SK-N-SH (cell line): ENCODE measurements around the gene NDUFA9.

Experiments used
- FOSL2 ChIP-seq: IDR thresholded peaks from 2 replicates; pipeline ENCODE4 v1.4.0; 2012; ENCODE audit warnings: low read depth, mild to moderate bottlenecking, moderate library complexity, borderline replicate concordance
- TF ChIP-seq, protein P1 (sequence below): IDR thresholded peaks from 2 replicates; pipeline ENCODE4 v1.4.0; 2012; ENCODE audit warnings: low read depth, borderline replicate concordance
- TF ChIP-seq, protein P2 (sequence below): fragments of 200-600 bp; sonication (generic); IDR thresholded peaks from 2 replicates; pipeline ENCODE4 v1.6.1; 2017; ENCODE audit warnings: antibody characterized with exemption, mild to moderate bottlenecking, moderate library complexity
- TF ChIP-seq, protein P3 (sequence below): IDR thresholded peaks from 2 replicates; pipeline ENCODE4 v1.6.1; 2012; ENCODE audit warnings: mild to moderate bottlenecking, low read depth, low read length, moderate library complexity

DNA sequence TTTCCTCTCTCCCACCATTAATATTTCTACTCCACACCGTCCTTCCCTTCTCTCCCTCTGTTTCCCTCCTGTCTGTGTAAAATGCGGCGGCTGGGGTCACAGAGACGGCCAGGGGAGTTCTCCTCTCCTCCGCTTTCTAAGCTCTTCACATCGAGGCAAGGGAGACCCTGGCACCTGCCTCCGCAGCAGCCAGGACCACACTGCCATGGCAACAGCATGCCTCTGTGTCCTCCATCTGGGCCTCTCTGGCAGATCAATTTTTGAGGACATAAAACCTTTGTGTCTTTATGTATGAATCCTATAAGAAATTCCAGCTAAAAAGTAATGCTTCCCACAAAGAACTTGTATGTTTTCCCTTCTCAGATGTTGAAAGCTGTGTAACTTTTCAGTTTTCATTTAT is 45.5 kb upstream of the NDUFA9 start:
- TF ChIP-seq, protein P1, sequence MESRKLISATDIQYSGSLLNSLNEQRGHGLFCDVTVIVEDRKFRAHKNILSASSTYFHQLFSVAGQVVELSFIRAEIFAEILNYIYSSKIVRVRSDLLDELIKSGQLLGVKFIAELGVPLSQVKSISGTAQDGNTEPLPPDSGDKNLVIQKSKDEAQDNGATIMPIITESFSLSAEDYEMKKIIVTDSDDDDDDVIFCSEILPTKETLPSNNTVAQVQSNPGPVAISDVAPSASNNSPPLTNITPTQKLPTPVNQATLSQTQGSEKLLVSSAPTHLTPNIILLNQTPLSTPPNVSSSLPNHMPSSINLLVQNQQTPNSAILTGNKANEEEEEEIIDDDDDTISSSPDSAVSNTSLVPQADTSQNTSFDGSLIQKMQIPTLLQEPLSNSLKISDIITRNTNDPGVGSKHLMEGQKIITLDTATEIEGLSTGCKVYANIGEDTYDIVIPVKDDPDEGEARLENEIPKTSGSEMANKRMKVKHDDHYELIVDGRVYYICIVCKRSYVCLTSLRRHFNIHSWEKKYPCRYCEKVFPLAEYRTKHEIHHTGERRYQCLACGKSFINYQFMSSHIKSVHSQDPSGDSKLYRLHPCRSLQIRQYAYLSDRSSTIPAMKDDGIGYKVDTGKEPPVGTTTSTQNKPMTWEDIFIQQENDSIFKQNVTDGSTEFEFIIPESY, result no peak
- no peak for TF ChIP-seq FOSL2
- TF ChIP-seq, protein P2, sequence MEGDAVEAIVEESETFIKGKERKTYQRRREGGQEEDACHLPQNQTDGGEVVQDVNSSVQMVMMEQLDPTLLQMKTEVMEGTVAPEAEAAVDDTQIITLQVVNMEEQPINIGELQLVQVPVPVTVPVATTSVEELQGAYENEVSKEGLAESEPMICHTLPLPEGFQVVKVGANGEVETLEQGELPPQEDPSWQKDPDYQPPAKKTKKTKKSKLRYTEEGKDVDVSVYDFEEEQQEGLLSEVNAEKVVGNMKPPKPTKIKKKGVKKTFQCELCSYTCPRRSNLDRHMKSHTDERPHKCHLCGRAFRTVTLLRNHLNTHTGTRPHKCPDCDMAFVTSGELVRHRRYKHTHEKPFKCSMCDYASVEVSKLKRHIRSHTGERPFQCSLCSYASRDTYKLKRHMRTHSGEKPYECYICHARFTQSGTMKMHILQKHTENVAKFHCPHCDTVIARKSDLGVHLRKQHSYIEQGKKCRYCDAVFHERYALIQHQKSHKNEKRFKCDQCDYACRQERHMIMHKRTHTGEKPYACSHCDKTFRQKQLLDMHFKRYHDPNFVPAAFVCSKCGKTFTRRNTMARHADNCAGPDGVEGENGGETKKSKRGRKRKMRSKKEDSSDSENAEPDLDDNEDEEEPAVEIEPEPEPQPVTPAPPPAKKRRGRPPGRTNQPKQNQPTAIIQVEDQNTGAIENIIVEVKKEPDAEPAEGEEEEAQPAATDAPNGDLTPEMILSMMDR, result no peak
- TF ChIP-seq, protein P3, sequence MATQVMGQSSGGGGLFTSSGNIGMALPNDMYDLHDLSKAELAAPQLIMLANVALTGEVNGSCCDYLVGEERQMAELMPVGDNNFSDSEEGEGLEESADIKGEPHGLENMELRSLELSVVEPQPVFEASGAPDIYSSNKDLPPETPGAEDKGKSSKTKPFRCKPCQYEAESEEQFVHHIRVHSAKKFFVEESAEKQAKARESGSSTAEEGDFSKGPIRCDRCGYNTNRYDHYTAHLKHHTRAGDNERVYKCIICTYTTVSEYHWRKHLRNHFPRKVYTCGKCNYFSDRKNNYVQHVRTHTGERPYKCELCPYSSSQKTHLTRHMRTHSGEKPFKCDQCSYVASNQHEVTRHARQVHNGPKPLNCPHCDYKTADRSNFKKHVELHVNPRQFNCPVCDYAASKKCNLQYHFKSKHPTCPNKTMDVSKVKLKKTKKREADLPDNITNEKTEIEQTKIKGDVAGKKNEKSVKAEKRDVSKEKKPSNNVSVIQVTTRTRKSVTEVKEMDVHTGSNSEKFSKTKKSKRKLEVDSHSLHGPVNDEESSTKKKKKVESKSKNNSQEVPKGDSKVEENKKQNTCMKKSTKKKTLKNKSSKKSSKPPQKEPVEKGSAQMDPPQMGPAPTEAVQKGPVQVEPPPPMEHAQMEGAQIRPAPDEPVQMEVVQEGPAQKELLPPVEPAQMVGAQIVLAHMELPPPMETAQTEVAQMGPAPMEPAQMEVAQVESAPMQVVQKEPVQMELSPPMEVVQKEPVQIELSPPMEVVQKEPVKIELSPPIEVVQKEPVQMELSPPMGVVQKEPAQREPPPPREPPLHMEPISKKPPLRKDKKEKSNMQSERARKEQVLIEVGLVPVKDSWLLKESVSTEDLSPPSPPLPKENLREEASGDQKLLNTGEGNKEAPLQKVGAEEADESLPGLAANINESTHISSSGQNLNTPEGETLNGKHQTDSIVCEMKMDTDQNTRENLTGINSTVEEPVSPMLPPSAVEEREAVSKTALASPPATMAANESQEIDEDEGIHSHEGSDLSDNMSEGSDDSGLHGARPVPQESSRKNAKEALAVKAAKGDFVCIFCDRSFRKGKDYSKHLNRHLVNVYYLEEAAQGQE, result no peak
